IPS-NIHi7 (cell line): ENCODE results near the gene FOXL2NB.

Source experiments
- DNase-seq: peaks from one replicate; pipeline ENCODE4 v3.0.0; 2012; ENCODE audit warnings: mixed read lengths; ENCODE audit errors: extremely low spot score

The FOXL2NB gene

GRCh38 chr3:138944929-138945708 lies 1.9 kb upstream of the FOXL2NB start:
- peak; percentile 29 for DNase-seq

- peak; percentile 24 for DNase-seq
These were observed 1.0 kb upstream of the FOXL2NB start for GRCh38 chr3:138945709-138946662.

- peak; percentile 26 for DNase-seq
These were observed 591 bp downstream of the FOXL2NB start for GRCh38 chr3:138947495-138948121.

GRCh38 chr3:138948371-138949001 lies 1.5 kb downstream of the FOXL2NB start:
- DNase-seq = no peak

GRCh38 chr3:138949002-138949418 lies 2.0 kb downstream of the FOXL2NB start:
- DNase-seq = peak; percentile 58

- DNase-seq = peak; percentile 16
These were observed 2.5 kb downstream of the FOXL2NB start for GRCh38 chr3:138949445-138950005.

- DNase-seq = peak; percentile 66
These were observed 3.1 kb downstream of the FOXL2NB start for GRCh38 chr3:138950006-138950644.

- DNase-seq = no peak
These were observed 3.7 kb downstream of the FOXL2NB start for GRCh38 chr3:138950701-138951100.

GRCh38 chr3:138960417-138960852 lies 13.4 kb downstream of the FOXL2NB start:
- no peak for DNase-seq

GRCh38 chr3:138962854-138963560 lies 16.0 kb downstream of the FOXL2NB start:
- DNase-seq = no peak

- no peak for DNase-seq
These were observed 17.2 kb downstream of the FOXL2NB start for GRCh38 chr3:138964264-138964663.

GRCh38 chr3:138964923-138965322 lies 17.9 kb downstream of the FOXL2NB start:
- no peak for DNase-seq

- no peak for DNase-seq
These were observed 24.8 kb downstream of the FOXL2NB start for GRCh38 chr3:138971766-138972320.

GRCh38 chr3:138972941-138973340 lies 25.9 kb downstream of the FOXL2NB start:
- no peak for DNase-seq

- no peak for DNase-seq
These were observed 27.4 kb downstream of the FOXL2NB start for GRCh38 chr3:138974462-138974861.

- DNase-seq = no peak
These were observed 28.3 kb downstream of the FOXL2NB start for GRCh38 chr3:138975351-138975750.

GRCh38 chr3:138976047-138976446 lies 29.0 kb downstream of the FOXL2NB start:
- DNase-seq = no peak

- no peak for DNase-seq
These were observed 37.8 kb downstream of the FOXL2NB start for GRCh38 chr3:138984816-138985215.

- DNase-seq = no peak
These were observed 38.9 kb downstream of the FOXL2NB start for GRCh38 chr3:138985932-138986331.

- DNase-seq = no peak
These were observed 40.2 kb downstream of the FOXL2NB start for GRCh38 chr3:138987181-138987580.
